ENCODE data around the gene PRSS57.
"Not testable (repeated sequence)": the region's sequence is repeated elsewhere in the genome, so short reads cannot be mapped to it uniquely, and the experiment has no call there.

The PRSS57 gene

GRCh38 chr19:695352-695949 lies at the start of gene PRSS57:
TSS of gene PRSS57 (minus strand) at chr19:695452. CDS start at chr19:695430, 22 bp downstream.
- no peak for FAIRE-seq

- no peak for FAIRE-seq
Measured at GRCh38 chr19:743168-743687, 48.0 kb upstream of the PRSS57 start.

DNA sequence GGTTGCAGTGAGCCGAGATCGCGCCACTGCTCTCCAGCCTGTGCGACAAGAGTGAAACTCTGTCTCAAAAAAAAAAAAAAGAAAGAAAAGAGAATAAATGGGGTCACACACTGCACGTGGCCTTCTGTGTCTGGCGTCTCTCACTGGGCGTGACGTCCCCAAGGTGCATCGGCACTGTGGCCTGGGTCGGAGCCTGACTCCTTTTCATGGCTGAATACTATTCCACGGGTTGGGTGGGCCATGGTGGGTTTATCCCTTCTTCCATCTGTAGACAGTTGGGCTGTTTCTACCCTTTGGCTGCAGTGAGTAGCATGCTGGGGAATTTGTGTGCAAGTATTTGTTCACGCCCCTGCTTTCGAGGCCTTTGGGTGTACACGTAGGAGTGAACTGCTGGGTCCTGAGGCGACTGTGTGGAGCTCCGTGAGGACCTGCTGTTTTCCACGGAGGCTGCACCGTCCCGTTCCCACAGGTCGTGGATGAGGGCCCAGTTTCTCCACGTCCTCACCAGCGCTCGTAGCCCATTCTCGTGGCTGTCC lies 47.4 kb upstream of the PRSS57 start:
- FAIRE-seq = no peak

DNA sequence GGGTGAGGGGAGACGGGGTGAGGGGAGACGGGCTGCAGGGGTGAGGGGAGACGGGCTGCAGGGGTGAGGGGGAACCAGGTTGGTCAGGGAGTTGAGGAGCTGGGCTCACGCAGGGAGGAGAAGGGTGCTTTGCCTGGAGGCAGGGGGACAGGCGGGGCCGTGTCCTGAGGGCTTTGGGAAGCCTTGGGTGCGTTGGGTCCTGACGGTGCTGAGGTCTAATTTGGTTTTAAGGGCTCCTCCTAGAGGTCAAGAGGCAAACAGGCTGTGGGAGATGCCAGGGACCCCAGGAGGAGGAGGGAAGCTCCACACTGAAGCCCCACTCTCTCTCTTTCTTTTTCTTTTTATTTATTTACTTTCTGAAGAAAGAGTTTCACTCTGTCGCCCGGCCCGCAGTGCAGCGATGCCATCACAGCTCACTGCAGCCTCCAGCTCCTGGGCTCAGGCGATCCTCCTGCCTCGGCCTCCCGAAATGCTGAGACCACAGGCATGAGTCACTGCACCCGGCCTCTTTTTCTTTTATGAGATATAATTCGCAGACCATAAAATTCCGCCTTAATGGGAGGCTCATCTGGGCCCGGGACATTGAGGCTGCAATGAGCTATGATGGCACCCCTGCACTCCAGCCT lies 46.4 kb upstream of the PRSS57 start:
- FAIRE-seq = no peak

DNA sequence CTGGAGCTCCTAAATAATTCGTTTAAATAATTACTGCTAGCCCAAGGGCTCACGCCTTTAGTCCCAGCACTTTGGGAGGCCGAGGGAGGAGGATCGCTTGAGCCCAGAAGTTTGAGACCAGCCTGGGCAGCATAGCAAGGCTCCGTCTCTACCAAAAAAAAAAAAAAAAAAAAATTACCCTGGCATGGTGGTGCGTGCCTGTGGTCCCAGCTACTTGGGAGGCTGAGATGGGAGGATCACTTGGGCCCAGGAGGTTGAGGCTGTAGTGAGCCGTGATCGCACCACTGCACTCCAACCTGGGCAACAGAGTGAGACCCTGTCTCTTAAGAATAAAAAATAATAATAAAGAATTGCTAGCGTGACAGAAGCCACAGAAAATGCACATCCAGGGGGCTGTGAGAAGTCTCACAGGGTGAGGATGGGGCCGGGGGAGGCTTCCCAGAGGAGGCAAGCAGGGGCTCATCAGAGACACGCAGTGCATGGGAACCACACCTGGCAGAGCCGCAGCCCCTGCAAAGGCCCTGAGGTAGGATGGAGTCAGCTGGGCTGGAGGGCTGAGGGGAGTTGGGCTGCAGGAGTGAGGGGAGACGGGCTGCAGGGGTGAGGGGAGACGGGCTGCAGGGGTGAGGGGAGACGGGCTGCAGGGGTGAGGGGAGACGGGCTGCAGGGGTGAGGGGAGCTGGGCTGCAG lies 45.7 kb upstream of the PRSS57 start:
- FAIRE-seq = not testable (repeated sequence)

DNA sequence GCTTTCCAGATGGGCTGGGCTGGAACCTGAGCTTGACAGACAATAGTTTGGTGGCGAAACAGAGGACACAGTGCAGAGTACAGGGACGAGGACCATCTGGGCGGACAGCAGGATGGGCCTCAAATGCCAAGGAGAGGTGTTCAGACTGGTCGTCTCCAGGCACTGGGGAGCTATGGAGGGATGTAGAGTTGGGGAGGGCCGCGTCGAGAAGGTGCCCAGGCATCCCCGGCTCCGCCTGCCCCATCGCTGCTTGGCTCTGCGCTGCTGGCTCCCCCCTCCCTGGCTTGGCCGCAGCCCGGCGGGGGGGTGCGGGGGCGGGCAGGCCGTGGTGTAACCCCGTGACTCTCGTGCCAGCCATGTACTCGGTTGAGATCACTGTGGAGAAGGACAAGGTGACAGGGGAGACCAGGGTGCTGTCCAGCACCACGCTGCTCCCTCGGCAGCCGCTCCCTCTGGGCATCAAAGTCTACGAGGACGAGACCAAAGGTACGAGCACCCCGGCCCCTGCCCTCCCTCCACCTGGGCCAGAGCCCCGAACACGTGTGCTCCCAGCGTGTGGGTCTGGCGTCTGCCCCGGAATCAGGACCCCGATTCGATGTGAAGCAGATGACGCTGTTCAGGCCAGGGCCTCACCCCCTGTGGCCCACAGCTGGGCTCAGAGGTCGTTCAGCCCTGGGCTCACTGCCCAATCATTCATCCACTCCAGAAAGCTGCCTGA lies 44.9 kb upstream of the PRSS57 start:
- no peak for FAIRE-seq

GRCh38 chr19:738509-739128 lies 43.4 kb upstream of the PRSS57 start:
- FAIRE-seq = no peak

DNA sequence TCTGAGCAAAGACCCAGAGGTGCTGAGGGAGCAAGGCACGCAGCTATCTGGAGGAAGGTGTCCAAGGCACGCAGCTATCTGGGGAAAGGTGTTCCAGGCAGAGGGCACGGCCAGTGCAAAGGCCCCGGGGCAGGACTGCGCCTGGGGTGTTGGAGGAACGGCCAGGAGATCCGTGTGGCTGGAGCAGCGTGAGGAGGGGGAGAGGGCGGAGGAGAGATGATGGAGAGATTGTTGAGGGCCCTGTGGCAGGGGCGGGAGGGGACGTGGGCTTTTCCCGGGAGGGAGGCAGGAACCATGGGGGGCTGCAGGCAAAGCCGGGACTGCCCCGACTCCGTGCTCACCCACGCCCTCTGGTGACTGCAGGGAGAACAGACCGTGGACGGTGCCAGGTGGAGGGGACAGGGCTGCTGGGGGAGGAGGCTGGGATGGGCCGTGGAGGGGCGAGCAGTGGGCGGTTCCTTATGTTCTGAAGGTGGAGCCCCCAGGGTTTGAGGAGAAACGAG lies 42.4 kb upstream of the PRSS57 start:
- FAIRE-seq = no peak

GRCh38 chr19:736125-736524 lies 40.9 kb upstream of the PRSS57 start:
- FAIRE-seq = no peak

DNA sequence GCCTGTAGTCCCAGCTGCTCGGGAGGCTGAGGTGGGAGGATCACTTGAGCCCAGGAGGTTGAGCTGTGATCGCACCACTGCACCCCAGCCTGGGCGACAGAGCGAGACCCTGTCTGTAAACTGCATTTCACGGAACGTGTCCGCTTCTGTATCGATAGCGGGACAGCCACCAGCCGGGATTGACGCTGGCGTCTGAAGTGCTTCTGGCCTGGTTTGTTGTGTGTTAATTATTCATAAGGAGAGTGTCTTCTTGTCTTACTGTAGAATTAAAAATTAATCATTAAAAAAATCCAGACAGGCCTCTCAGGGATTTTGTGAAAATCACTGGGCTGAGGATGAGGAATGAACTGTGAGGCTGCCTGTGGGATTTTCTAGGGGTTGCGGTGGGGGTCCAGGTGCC lies 39.5 kb upstream of the PRSS57 start:
- FAIRE-seq = no peak

- no peak for FAIRE-seq
Measured at GRCh38 chr19:732148-733069, 37.2 kb upstream of the PRSS57 start.

- FAIRE-seq = no peak
Measured at GRCh38 chr19:731000-731399, 35.7 kb upstream of the PRSS57 start.

DNA sequence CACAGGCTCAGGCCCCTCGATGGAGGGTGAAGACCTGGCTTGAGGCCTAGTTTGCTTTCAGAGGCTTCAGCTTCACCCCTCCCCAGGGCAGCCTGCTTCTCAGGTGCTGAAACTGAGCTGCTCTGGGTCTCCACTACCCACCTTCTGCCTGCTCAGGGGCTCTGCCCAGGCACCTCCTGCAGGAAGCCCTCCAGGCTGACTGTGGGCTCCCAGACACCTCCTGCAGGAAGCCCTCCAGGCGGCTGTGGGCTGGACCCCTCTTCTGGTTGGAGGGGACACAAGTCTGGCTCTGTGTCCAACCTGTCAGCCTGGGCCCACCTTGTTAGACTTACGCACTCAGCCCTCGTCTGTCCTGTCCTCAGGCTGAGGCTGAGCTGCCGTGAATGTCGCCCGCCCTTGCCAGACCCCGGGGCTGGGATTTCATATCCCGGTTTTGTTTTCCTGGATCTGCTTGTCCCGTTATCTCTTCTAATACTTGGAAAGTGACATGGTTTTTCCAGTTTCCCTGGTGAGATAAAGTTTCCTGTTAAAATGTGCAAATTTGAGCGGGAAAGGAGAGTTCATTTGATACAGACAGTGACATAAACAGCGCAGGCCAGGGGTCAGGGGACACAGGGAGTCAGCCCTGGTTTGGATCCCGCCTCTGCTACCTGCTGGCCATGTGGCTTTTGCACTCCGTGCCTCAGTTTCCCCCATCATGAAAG lies 34.9 kb upstream of the PRSS57 start:
- FAIRE-seq = no peak

- FAIRE-seq = not testable (repeated sequence)
Measured at GRCh38 chr19:729564-729963, 34.3 kb upstream of the PRSS57 start.

DNA sequence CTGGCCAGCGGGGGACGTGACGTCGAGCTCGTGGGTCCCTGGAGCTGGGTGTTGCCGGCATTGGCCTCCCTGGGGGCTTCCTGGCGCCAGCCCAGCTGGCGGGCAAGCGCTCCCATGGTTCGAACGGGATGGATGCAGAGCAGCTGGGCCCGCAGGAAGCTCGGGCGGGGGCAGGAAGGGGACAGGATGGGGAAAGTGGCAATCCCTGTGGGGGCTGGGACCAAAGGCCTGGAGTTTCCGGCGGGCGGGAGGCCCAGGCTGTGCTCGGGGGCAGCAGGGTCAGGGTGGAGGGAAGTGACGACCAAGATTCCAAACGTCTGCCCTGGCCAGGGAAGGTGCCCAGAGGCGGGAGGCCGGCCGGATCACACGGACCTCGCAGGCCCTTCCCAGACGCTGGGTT lies 32.8 kb upstream of the PRSS57 start:
- no peak for FAIRE-seq

GRCh38 chr19:726993-727956 lies 32.0 kb upstream of the PRSS57 start:
- no peak for FAIRE-seq

GRCh38 chr19:725461-726089 lies 30.3 kb upstream of the PRSS57 start:
- no peak for FAIRE-seq

GRCh38 chr19:723714-724113 lies 28.5 kb upstream of the PRSS57 start:
- FAIRE-seq = no peak

- no peak for FAIRE-seq
Measured at GRCh38 chr19:723247-723646, 28.0 kb upstream of the PRSS57 start.

Measured in G401.6 (cell line).